ENCODE data around the gene ARID5B. TPM values are rescaled to one million over a fixed set of nuclear protein-coding genes. Genes with fewer than 3 reads are reported as not detected.

ARID5B gene
- total RNA-seq, 1 experiment from 2014 or later: 2.3 TPM

- DNase-seq (ENCODE audit: low spot score) (no peak), ATAC-seq (no peak)
- no peaks in the 10 kb centered on the region for H3K36me3 Mint-ChIP-seq
- no peak overlapping the region for H3K4me3 Mint-ChIP-seq
- H3K4me1 Mint-ChIP-seq: 0 out of 2 replicates have a peak, but pooled peaks cover 6% of the 10 kb centered on the region
- ChIA-PET CTCF (no interaction called here), POLR2A (no interaction called here)
- H3K27me3 Mint-ChIP-seq (ENCODE audit: low read depth): peaks cover 22% of the 10 kb centered on the region
- H3K27ac Mint-ChIP-seq: no peak overlapping the region
- 0 out of 2 replicates have a peak, but pooled peaks cover 3% of the 10 kb centered on the region for H3K9me3 Mint-ChIP-seq
- TF ChIP-seq TP53 (CRISPR knock-in tag; IDR thresholded peaks at IDR 0.05) (no peak), NR2C2 (CRISPR knock-in tag; IDR thresholded peaks at IDR 0.05) (no peak), MLX (CRISPR knock-in tag; IDR thresholded peaks at IDR 0.05) (no peak)
Observed at GRCh38 chr10:61857746-61858145, 43.8 kb upstream of the ARID5B start.

GRCh38 chr10:61859786-61860185, 41.7 kb upstream of the ARID5B start:
- CTCF ChIA-PET: no interaction called here
- H3K36me3 Mint-ChIP-seq: no peaks in the 10 kb centered on the region

More at GRCh38 chr10:61859786-61860185, 41.7 kb upstream of the ARID5B start:
- no peak overlapping the region for H3K4me3 Mint-ChIP-seq
- H3K27me3 Mint-ChIP-seq (ENCODE audit: low read depth): peaks cover 11% of the 10 kb centered on the region
- 0 out of 2 replicates have a peak, but pooled peaks cover 3% of the 10 kb centered on the region for H3K9me3 Mint-ChIP-seq
- 0 out of 2 replicates have a peak, but pooled peaks cover 6% of the 10 kb centered on the region for H3K4me1 Mint-ChIP-seq
- POLR2A ChIA-PET: no interaction called here
- DNase-seq (ENCODE audit: low spot score): no peak
- TF ChIP-seq ZNF232 (CRISPR knock-in tag; IDR thresholded peaks at IDR 0.05) (no peak), STAT6 (CRISPR knock-in tag; conservative IDR thresholded peaks at IDR 0.05; ENCODE audit: low read depth) (no peak), ZMAT4 (CRISPR knock-in tag; IDR thresholded peaks at IDR 0.05) (no peak), ZNF219 (CRISPR knock-in tag; IDR thresholded peaks at IDR 0.05; ENCODE audit: borderline replicate concordance) (no peak), CDX4 (CRISPR knock-in tag; IDR thresholded peaks at IDR 0.05; ENCODE audit: borderline replicate concordance) (no peak), EMX1 (CRISPR knock-in tag; IDR thresholded peaks at IDR 0.05) (no peak), NR3C1 (CRISPR knock-in tag; conservative IDR thresholded peaks at IDR 0.05; ENCODE audit: low read depth) (no peak), PRDM15 (CRISPR knock-in tag; IDR thresholded peaks at IDR 0.05) (no peak)
- ATAC-seq: no peak
- H3K27ac Mint-ChIP-seq: no peak overlapping the region

All from WTC11 (cell line).